B cell (primary cell): ENCODE measurements around the gene C19orf47. TPM values are rescaled to one million over a fixed set of nuclear protein-coding genes. Genes with fewer than 3 reads are reported as not detected.

Experiments used
- ATAC-seq: fragments of 200-7000 bp; cut with Tn5 transposase; one replicate; pipeline ENCODE4 v1.10.0; 2021; ENCODE audit warnings: low read depth, mild to moderate bottlenecking, moderate number of reproducible peaks, moderate library complexity
- CTCF ChIA-PET: fragments of 350-600 bp; sonication (Branson Sonifier 250); formaldehyde crosslinking; loops from one replicate; lab custom pipeline; 2021; ENCODE audit warnings: antibody characterized with exemption, inconsistent platforms; lab: Charles Lee
- POLR2A ChIA-PET: fragments of 350-600 bp; sonication (Branson Sonifier 250); formaldehyde crosslinking; loops from one replicate; lab custom pipeline; 2021; ENCODE audit warnings: antibody characterized with exemption; lab: Charles Lee
- DNase-seq: peaks from one replicate; pipeline ENCODE4 v3.0.0; 2013
- H2AFZ ChIP-seq: 2 replicates; pipeline ENCODE4 v1.6.1; 2012; ENCODE audit warnings: mild to moderate bottlenecking, low read depth, low read length; ENCODE audit not compliant: insufficient read depth, poor library complexity, severe bottlenecking
- H3K27ac ChIP-seq, 2 donors: 1 replicate in 1 of 2; 2 replicates in 1 of 2; pipeline ENCODE4 v1.5.1; 2012 to 2013; ENCODE audit warnings: low read length in 2 of 2, mild to moderate bottlenecking in 2 of 2, moderate library complexity in 1 of 2
- H3K27me3 ChIP-seq, 4 experiments: fragments of 200-600 bp in 1 of 4; sonication (generic) in 1 of 4; replicated peaks in 1 of 4; 1 replicate in 2 of 4; 2 replicates in 2 of 4; pipeline versions ENCODE4 v1.6.1 to v1.7.0; 2013 to 2016; ENCODE audit warnings: low read length in 3 of 4, mild to moderate bottlenecking in 2 of 4, mixed read lengths in 1 of 4, moderate library complexity in 1 of 4; ENCODE audit not compliant: insufficient read depth in 4 of 4, control insufficient read depth in 3 of 4; ENCODE audit errors: control extremely low read depth in 1 of 4
- H3K36me3 ChIP-seq, 2 experiments: replicated peaks in 1 of 2; 1 replicate in 1 of 2; 2 replicates in 1 of 2; pipeline versions ENCODE4 v1.6.1 to v1.7.1; 2013; ENCODE audit warnings: low read length in 1 of 2; ENCODE audit not compliant: insufficient read depth in 2 of 2, control insufficient read depth in 1 of 2; ENCODE audit errors: control extremely low read depth in 1 of 2, extremely low read depth in 1 of 2
- H3K4me1 ChIP-seq, 2 donors: fragments of 200-600 bp in 1 of 2; sonication (generic) in 1 of 2; 1 replicate in 1 of 2; 2 replicates in 1 of 2; pipeline versions ENCODE4 v1.5.1 to v1.6.1; 2013 to 2017; ENCODE audit warnings: low read length in 2 of 2; ENCODE audit not compliant: control insufficient read depth in 2 of 2, insufficient read depth in 2 of 2
- H3K4me2 ChIP-seq: replicated peaks from 2 replicates; pipeline ENCODE3; 2012; ENCODE audit warnings: mild to moderate bottlenecking, low read depth, low read length; ENCODE audit not compliant: poor library complexity, severe bottlenecking
- H3K4me3 ChIP-seq, 5 experiments: fragments of 200-600 bp in 1 of 5; sonication (generic) in 1 of 5; 1 replicate in 3 of 5; 2 replicates in 2 of 5; pipeline versions ENCODE4 v1.5.1 to v1.7.0; 2011 to 2016; ENCODE audit warnings: low read length in 4 of 5, mild to moderate bottlenecking in 4 of 5, low read depth in 2 of 5, control low read depth in 1 of 5, moderate library complexity in 1 of 5; ENCODE audit not compliant: insufficient read depth in 1 of 5; ENCODE audit errors: control extremely low read depth in 1 of 5, extremely low read depth in 1 of 5
- H3K79me2 ChIP-seq: fragments of 200-600 bp; sonication (generic); one replicate; pipeline ENCODE4 v1.6.0; 2016; ENCODE audit warnings: low read length; ENCODE audit not compliant: control insufficient read depth, insufficient read depth
- H3K9ac ChIP-seq: fragments of 200-600 bp; sonication (generic); 2 replicates; pipeline ENCODE4 v1.6.1; 2017; ENCODE audit warnings: mild to moderate bottlenecking, low read length, moderate library complexity
- H3K9me3 ChIP-seq, 3 donors: one replicate each; pipeline versions ENCODE4 v1.6.1 to v1.7.1; 2013; ENCODE audit warnings: low read length in 2 of 3; ENCODE audit not compliant: control insufficient read depth in 2 of 3, insufficient read depth in 1 of 3; ENCODE audit errors: control extremely low read depth in 1 of 3
- H4K20me1 ChIP-seq: 2 replicates; pipeline ENCODE4 v1.6.0; 2012; ENCODE audit warnings: mild to moderate bottlenecking, low read length; ENCODE audit not compliant: insufficient read depth, control insufficient read depth, poor library complexity, severe bottlenecking
- H3K27ac Mint-ChIP-seq: one replicate; pipeline ENCODE4 v1.8.0; 2021; ENCODE audit warnings: mixed read lengths
- H3K27me3 Mint-ChIP-seq: one replicate; pipeline ENCODE4 v1.8.0; 2021; ENCODE audit warnings: mixed read lengths
- H3K4me1 Mint-ChIP-seq: one replicate; pipeline ENCODE4 v1.8.0; 2021; ENCODE audit warnings: mixed read lengths
- H3K4me3 Mint-ChIP-seq: one replicate; pipeline ENCODE4 v1.8.0; 2021; ENCODE audit warnings: mixed read lengths
- H3K9me3 Mint-ChIP-seq: one replicate; pipeline ENCODE4 v1.8.0; 2022; ENCODE audit warnings: mixed read lengths; ENCODE audit not compliant: insufficient read depth
- EZH2 ChIP-seq: IDR thresholded peaks from 2 replicates; pipeline ENCODE4 v1.6.1; 2012; ENCODE audit warnings: borderline replicate concordance, low read depth, mild to moderate bottlenecking, moderate library complexity, low read length; ENCODE audit not compliant: insufficient read depth, poor library complexity, severe bottlenecking
- WGBS: methylation state at CpG from one replicate; pipeline ENCODE4 v1.1.5; 2013; ENCODE audit warnings: missing lambda C conversion rate; ENCODE audit not compliant: insufficient coverage; 5-methylcytosine and 5-hydroxymethylcytosine counted together
- intact Hi-C: fragments of 100-400 bp; cut with micrococcal nuclease; formaldehyde crosslinking; loops from one replicate; pipeline ENCODE4 v1.10.0; 2022
- polyA plus RNA-seq: library from polyadenylated mRNA; depleted of rRNA; stranded (reverse); fragments of >200 nt; gene quantifications from 2 replicates; pipeline ENCODE4 v1.2.3, GENCODE V29; 2012
- total RNA-seq, 2 donors: library from RNA; stranded (reverse); fragments of 120-200 nt in 1 of 2; gene quantifications; 1 replicate in 1 of 2; 2 replicates in 1 of 2; pipeline versions ENCODE4 v1.2.3 to v1.2.4, GENCODE V29; 2013 to 2022
- TF ChIP-seq, protein P1 (sequence below): fragments of 200-600 bp; IDR thresholded peaks from one replicate; pipeline ENCODE4 v1.8.0; 2022; ENCODE audit warnings: antibody characterized with exemption, mild to moderate bottlenecking

The C19orf47 gene
- total and polyA plus RNA-seq, 2 donors (not counting 1 experiment from before 2014, with no cell fraction given) = 12.7 to 16.7 TPM

DNA sequence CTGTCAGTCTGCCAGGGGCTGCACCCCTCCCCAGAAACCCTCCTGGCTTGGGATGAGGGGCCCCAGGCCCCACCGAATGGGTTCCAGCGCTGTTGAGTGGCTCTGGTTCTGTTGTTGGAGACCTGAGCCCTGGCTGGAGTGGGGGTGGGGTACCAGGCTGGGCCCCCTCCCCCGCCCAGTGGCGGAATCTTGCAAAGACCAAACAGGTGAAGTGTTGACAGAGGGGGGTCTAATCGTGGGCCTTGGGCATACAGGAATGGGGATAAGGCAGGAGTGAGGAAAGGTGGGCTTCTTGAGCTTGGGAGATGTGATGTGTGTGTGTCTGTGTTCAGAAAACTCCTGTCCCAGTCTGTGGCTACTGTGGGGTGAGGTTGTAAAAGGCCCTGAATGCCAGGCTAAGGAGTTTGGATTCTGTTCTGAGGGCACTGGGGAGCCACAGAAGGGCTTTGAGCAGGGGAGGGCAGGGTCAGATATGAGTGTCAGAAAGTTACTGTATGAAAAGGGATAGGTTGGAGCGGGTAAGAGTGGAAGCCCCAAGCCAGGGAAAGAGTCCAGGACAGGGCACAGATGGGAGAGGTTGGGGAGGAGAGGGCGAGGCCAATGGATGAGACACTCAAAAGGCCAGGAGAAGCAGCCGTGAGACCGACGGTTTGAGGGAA lies 42.0 kb upstream of the C19orf47 start, which contains the start of gene HIPK4:
Gene HIPK4, minus strand, starts transcription at position 98 of the 659 bp plus-strand sequence. CDS start 279 bp downstream, outside the sequence.
- Histone ChIP-seq H3K4me2 (no peak within 1 kb of the TSS), H2AFZ (no peak within 1 kb of the TSS), H4K20me1 (no peaks in the 10 kb centered on the region), H3K27ac (no peak within 1 kb of the TSS), H3K79me2 (no peaks in the 10 kb centered on the region), H3K9me3 (no peaks in the 10 kb centered on the region), H3K4me3 (no peak within 1 kb of the TSS), H3K4me1 (no peaks in the 10 kb centered on the region), H3K36me3 (no peaks in the 10 kb centered on the region), H3K9ac (no peak within 1 kb of the TSS), H3K27me3 (peaks cover 0 to 2% (median 0%) of the 10 kb centered on the region in 4 experiments)
- Mint-ChIP-seq H3K9me3 (no peaks in the 10 kb centered on the region), H3K27ac (no peak within 1 kb of the TSS), H3K27me3 (no peaks in the 10 kb centered on the region), H3K4me3 (no peak within 1 kb of the TSS), H3K4me1 (no peaks in the 10 kb centered on the region)
- ATAC-seq (no peak), DNase-seq (no peak)
- 90% methylated on average over 10 of the region's 10 CpGs for WGBS
- ChIA-PET CTCF (no interaction called here), POLR2A (no interaction called here)
- no peak for TF ChIP-seq EZH2
- TF ChIP-seq, protein P1, sequence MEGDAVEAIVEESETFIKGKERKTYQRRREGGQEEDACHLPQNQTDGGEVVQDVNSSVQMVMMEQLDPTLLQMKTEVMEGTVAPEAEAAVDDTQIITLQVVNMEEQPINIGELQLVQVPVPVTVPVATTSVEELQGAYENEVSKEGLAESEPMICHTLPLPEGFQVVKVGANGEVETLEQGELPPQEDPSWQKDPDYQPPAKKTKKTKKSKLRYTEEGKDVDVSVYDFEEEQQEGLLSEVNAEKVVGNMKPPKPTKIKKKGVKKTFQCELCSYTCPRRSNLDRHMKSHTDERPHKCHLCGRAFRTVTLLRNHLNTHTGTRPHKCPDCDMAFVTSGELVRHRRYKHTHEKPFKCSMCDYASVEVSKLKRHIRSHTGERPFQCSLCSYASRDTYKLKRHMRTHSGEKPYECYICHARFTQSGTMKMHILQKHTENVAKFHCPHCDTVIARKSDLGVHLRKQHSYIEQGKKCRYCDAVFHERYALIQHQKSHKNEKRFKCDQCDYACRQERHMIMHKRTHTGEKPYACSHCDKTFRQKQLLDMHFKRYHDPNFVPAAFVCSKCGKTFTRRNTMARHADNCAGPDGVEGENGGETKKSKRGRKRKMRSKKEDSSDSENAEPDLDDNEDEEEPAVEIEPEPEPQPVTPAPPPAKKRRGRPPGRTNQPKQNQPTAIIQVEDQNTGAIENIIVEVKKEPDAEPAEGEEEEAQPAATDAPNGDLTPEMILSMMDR = no peak
- intact Hi-C loops = no loop called here

DNA sequence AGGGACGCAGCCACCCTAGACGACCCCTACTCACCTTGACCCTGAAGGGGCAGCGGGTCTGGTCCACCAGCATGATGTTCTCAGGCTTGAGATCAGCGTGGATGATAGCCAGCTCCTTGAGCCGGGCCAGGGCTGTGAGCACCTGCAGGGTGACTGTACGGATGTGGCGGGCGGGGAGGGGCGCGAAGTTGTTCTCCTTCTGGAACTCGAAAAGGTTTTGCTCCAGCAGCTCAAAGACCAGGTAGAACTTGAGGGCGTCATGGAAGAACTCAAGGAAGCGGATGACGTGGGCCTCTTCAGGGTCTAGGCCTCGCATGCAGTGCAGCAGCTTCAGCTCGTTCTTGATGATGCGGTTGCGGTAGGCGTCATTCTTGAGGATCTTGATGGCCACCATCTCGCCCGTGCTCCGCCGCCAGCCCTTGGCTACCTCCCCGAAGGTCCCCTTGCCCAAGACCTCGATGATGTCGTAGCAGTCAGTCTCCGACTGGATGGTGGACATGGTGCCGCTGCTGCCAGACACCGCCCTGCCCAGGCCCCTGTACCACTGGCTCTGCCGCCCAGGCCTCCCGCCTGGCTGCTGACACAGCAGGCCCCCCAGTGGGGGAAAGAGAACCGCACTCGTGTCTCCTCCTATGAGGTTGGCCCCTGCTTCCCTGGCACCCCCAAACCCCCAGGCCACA lies 41.3 kb upstream of the C19orf47 start:
- no peaks in the 10 kb centered on the region for H3K36me3 ChIP-seq
- ATAC-seq (no peak), DNase-seq (no peak)
- no peak overlapping the region for H2AFZ ChIP-seq
- H3K4me1 ChIP-seq = no peaks in the 10 kb centered on the region
- intact Hi-C loops = no loop called here
- H3K27ac Mint-ChIP-seq = no peak overlapping the region
- CTCF ChIA-PET = no interaction called here
- H3K27me3 ChIP-seq = peaks cover 0 to 3% (median 0%) of the 10 kb centered on the region in 4 experiments
- H3K27me3 Mint-ChIP-seq = no peaks in the 10 kb centered on the region
- POLR2A ChIA-PET = no interaction called here
- no peak overlapping the region for H3K27ac ChIP-seq
- TF ChIP-seq EZH2 = no peak
- TF ChIP-seq, protein P1 = no peak
- 96% methylated on average over 33 of the region's 33 CpGs for WGBS
- no peak overlapping the region for H3K4me2 ChIP-seq
- no peaks in the 10 kb centered on the region for H3K9me3 ChIP-seq
- H3K79me2 ChIP-seq = no peaks in the 10 kb centered on the region
- no peak overlapping the region for H3K9ac ChIP-seq
- no peak overlapping the region for H3K4me3 ChIP-seq
- H3K4me3 Mint-ChIP-seq = no peak overlapping the region
- no peaks in the 10 kb centered on the region for H4K20me1 ChIP-seq
- H3K9me3 Mint-ChIP-seq = no peaks in the 10 kb centered on the region
- H3K4me1 Mint-ChIP-seq = no peaks in the 10 kb centered on the region
